RWPE1 (cell line): ENCODE results near the gene ARMH3.

Experiments used
- CTCF ChIA-PET: fragments of 350-600 bp; sonication (Branson Sonifier 250); formaldehyde crosslinking; extraction: SDS; loops from one replicate; lab custom pipeline; 2021; lab: Yijun Ruan, JAX
- POLR2A ChIA-PET: fragments of 400-600 bp; formaldehyde crosslinking; extraction: SDS; loops from one replicate; lab custom pipeline; 2020; ENCODE audit warnings: antibody characterized with exemption; ENCODE audit not compliant: low non-redundant PET; lab: Yijun Ruan, JAX
- DNase-seq: peaks from one replicate; pipeline ENCODE4 v3.0.0; 2012; ENCODE audit warnings: low spot score
- H3K27ac ChIP-seq: fragments of 450-650 bp; 2 replicates; pipeline ENCODE4 v1.5.1; 2017
- TF ChIP-seq, protein P1 (sequence below): fragments of 450-650 bp; conservative IDR thresholded peaks from 2 replicates; pipeline ENCODE4 v1.5.1; 2017; ENCODE audit warnings: low read depth, mild to moderate bottlenecking

Gene ARMH3

DNA sequence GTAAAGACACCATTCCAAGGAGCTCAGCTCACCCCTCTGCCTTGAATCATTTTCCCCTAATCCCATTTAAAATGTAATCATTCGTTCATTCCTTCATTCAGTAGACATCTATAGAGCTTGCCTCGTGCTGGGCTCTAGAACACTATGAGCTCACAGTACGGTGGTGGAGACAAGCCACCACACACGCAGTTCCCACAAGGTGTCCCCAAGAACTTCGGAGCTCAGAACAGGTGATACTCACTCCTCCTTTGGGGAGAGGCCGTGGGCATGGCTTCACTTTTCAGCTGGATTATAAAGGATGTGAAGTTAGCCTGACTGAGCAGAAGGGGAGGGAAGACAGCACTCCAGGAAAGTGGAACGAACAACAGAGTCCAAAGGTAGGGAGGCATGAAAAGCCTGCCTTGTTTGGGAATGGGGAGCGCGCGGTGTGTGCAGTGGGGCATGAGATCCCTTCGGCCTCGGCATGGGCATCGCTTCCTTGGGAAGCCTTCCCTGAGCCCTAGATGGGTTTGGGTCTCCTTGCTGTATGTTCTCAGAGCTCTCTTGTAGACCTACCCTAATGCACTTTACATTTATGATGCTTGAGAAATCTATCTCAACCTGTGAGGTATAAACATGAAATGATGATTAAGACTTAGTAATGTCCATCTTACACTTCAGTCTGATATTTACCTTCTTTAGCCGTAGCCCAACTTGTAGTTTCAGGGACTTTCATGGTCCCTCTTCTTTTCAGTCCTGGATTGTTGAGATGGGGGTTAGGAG lies 236.9 kb downstream of the ARMH3 start:
- TF ChIP-seq, protein P1, sequence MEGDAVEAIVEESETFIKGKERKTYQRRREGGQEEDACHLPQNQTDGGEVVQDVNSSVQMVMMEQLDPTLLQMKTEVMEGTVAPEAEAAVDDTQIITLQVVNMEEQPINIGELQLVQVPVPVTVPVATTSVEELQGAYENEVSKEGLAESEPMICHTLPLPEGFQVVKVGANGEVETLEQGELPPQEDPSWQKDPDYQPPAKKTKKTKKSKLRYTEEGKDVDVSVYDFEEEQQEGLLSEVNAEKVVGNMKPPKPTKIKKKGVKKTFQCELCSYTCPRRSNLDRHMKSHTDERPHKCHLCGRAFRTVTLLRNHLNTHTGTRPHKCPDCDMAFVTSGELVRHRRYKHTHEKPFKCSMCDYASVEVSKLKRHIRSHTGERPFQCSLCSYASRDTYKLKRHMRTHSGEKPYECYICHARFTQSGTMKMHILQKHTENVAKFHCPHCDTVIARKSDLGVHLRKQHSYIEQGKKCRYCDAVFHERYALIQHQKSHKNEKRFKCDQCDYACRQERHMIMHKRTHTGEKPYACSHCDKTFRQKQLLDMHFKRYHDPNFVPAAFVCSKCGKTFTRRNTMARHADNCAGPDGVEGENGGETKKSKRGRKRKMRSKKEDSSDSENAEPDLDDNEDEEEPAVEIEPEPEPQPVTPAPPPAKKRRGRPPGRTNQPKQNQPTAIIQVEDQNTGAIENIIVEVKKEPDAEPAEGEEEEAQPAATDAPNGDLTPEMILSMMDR, result no peak
- H3K27ac ChIP-seq, result peak overlapping the region; percentile 95
- POLR2A ChIA-PET, result interaction anchor here (0.7 kb wide), 2 partner anchors 36 to 80 kb away, joined by 3 read pairs; partner anchors contain the start of gene NPM3
- DNase-seq, result peak; percentile 39
- CTCF ChIA-PET, result interaction anchor here (0.6 to 2.0 kb wide), 6 partner anchors 14 to 66 kb away, joined by 3 to 10 read pairs (median 4); no protein-coding TSS in a partner anchor

DNA sequence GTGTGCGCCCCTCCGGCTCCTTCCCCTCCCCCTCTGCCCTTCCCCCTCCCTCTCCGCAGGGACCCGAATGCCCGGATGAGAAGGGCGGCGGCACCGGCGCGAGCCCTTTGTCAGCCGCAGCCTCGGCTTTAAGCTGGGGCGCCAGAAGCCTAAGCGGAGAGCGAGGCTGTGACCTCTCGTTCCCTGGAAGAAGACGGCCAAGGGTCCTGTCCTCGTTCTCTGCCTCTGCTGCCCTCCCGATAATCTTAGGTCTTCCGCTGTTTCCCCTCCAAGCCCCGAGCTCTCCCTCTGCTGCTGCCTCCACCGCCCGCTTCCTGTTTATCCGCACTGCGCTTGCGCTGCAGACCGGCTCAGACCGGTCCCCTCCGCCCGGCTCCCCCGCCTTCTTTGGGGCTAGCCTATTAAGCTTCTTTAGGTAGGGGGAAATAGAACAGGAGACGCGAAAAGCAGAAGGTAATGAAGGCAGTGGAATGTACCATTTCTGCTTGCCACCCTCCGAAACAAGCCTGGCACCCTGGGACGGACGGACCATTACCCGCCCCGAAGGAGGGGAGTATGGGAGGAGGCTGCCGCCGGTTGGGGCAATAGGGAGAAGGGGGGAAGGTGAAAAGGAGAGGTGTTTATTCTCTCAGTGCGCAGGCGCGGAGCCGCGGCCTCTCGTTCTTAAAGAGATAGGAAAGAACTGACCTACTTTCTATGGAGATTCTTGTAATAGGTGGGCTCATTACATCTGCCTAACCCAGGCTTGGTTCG lies 237.7 kb downstream of the ARMH3 start, which contains the start of gene OGA:
TSS of gene OGA (minus strand) at position 326 of the 753 bp plus-strand sequence. CDS start 422 bp downstream, outside the sequence.
- peak; percentile 100 for DNase-seq
- H3K27ac ChIP-seq, result peak within 1 kb of the TSS; percentile 95
- ChIA-PET CTCF (interaction anchor here (0.6 to 2.0 kb wide), 6 partner anchors 10 to 256 kb away, joined by 3 to 10 read pairs (median 4); no protein-coding TSS in a partner anchor), POLR2A (interaction anchor here (0.7 kb wide), 2 partner anchors 35 to 81 kb away, joined by 3 read pairs; partner anchors contain the start of gene NPM3)
- TF ChIP-seq, protein P1, result no peak

DNA sequence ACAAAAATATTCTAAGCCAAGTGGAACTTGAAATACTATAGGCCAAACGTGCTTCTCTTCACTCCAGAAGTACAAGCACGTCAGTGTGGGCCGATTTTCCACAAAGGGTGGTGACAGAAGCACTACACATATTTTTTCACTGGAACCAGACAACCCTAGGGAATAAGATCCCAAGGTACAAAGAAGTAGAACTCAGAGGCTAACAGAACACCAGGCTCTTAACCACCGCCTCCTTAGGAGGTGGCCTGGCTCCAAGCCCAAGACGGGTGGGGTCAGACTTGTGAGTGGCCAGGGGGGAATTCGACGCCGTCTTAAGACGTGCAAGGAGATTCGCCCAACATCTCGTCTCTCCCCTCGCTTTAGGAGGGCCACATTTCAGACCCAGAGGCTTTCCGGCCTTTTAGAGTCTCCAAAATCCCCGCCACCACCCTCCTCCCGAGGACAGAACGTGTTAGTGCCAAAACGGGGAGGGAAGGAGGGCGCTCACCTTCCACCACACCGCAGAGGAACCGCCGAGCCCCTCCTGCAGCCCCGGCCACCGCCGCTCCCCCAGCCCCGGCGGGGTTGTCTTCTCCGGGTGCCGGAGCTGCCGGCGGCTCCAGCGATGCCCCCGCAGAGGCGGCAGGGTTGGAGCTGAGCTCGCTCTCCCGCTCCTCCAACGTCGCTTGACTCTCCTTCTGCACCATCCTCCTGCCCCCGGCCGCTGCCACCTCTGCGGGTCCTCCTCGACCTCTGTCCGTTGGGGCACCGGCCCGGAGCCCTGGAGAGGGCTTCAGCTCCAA lies 238.4 kb downstream of the ARMH3 start:
- CTCF ChIA-PET, result interaction anchor here (0.6 to 2.0 kb wide), 6 partner anchors 11 to 256 kb away, joined by 3 to 10 read pairs (median 4); no protein-coding TSS in a partner anchor
- peak; percentile 93 for DNase-seq
- POLR2A ChIA-PET, result no interaction called here
- TF ChIP-seq, protein P1, result no peak
- peak overlapping the region; percentile 95 for H3K27ac ChIP-seq

DNA sequence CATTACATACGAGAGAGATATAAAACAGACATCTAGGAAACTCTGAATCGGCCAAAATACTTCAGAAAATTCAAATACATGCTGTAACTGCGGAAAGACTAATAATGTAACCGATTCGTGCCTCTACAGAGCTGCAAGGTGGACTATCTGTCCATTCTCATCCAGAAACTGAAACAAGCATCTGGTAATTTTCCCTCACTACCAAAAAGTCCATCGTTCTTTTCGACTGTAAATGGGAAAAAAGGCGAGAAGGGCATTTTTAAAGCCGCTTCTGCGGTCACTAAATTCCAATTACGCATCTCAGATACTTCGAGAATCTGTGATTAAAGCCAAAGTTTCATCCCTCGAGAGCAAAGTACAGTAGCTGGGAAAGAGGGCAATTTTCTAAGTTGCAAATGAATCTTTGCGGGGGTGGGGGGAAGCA lies 239.0 kb downstream of the ARMH3 start:
- no peak for DNase-seq
- H3K27ac ChIP-seq, result peak overlapping the region; percentile 95; the same call in 1 of the 2 replicates
- ChIA-PET CTCF (interaction anchor here (0.7 to 1.0 kb wide), 2 partner anchors 18 to 111 kb away, joined by 3 to 4 read pairs; no protein-coding TSS in a partner anchor), POLR2A (no interaction called here)
- TF ChIP-seq, protein P1, result no peak

DNA sequence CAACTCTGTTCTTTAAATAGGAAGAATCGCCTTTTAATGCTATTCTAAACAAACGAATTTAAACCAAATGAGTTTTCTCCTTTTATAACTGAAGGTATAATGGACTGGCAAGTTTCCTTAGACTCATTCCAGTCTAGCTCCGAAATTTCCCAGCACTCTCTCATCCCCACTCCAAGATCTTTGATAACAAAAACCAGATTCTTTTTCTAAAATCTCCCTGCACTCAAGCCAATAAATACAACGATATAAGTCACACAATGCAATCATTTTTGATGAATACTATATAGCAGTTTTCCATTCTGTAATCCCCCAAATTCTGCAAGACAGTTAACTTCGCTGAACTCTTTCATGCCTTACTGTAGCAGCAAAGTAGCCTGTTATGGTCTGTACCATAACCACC lies 239.6 kb downstream of the ARMH3 start:
- ChIA-PET POLR2A (no interaction called here), CTCF (interaction anchor here (0.5 to 1.0 kb wide), 3 partner anchors 19 to 58 kb away, joined by 4 to 5 read pairs (median 5); no protein-coding TSS in a partner anchor)
- DNase-seq, result no peak
- peak overlapping the region; percentile 49 for H3K27ac ChIP-seq
- TF ChIP-seq, protein P1, result no peak
